ENCODE results near the gene GPR52. TPM values are rescaled to one million over a fixed set of nuclear protein-coding genes. Genes with fewer than 3 reads are reported as not detected.

The GPR52 gene
- total RNA-seq, 1 experiment from 2014 or later, result 0.90 TPM

DNA sequence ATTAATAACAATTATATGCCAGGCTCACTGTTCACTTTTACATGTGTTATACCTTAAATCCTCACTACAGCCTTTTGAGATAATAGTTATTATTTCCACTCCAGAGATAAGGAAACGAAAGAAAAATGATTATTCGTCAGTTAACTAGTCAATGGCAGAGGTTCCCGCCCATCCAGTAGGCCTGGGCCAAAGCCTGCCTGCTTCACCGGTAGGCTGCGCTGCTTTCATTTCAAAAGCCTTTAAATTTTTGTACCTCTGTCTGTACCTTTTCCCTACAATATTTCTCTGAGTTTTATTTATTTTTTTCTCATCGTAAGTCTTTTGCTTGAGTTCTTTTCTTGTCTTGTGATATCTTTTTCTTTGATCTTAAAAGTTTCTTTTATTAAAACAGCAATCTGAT is 3.6 kb downstream of the GPR52 start:
- no peaks in the 10 kb centered on the region for H3K36me3 ChIP-seq (ENCODE audit: insufficient read depth, low read length, poor library complexity, severe bottlenecking)
- H3K4me3 ChIP-seq (ENCODE audit: low read depth, low read length, poor library complexity, severe bottlenecking), result no peak overlapping the region
- no peaks in the 10 kb centered on the region for H3K9me3 ChIP-seq (ENCODE audit: low read depth, low read length, poor library complexity, severe bottlenecking)
- H3K27ac ChIP-seq (ENCODE audit: low read depth, low read length, poor library complexity, severe bottlenecking), result no peak overlapping the region
- TF ChIP-seq, protein P1, sequence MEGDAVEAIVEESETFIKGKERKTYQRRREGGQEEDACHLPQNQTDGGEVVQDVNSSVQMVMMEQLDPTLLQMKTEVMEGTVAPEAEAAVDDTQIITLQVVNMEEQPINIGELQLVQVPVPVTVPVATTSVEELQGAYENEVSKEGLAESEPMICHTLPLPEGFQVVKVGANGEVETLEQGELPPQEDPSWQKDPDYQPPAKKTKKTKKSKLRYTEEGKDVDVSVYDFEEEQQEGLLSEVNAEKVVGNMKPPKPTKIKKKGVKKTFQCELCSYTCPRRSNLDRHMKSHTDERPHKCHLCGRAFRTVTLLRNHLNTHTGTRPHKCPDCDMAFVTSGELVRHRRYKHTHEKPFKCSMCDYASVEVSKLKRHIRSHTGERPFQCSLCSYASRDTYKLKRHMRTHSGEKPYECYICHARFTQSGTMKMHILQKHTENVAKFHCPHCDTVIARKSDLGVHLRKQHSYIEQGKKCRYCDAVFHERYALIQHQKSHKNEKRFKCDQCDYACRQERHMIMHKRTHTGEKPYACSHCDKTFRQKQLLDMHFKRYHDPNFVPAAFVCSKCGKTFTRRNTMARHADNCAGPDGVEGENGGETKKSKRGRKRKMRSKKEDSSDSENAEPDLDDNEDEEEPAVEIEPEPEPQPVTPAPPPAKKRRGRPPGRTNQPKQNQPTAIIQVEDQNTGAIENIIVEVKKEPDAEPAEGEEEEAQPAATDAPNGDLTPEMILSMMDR (conservative IDR thresholded peaks at IDR 0.05; ENCODE audit: low read depth, low read length), result no peak
- TF ChIP-seq EZH2 (IDR thresholded peaks at IDR 0.05; ENCODE audit: borderline replicate concordance, low read depth, low read length, poor library complexity, severe bottlenecking), result no peak
- ChIA-PET POLR2A (ENCODE audit: low non-redundant PET) (no interaction called here), CTCF (no interaction called here)
- no peak for DNase-seq (ENCODE audit: low spot score)
- no peaks in the 10 kb centered on the region for H3K27me3 ChIP-seq (replicated peaks; ENCODE audit: insufficient read depth, low read depth, low read length, poor library complexity)
- no TSS peak for BruUV-seq (replicated peaks)
- intact Hi-C loops (cut with micrococcal nuclease; ENCODE audit: unreplicated experiment), result no loop called here
- no peaks in the 10 kb centered on the region for H3K4me1 ChIP-seq (ENCODE audit: insufficient read depth, low read length, poor library complexity, severe bottlenecking)

DNA sequence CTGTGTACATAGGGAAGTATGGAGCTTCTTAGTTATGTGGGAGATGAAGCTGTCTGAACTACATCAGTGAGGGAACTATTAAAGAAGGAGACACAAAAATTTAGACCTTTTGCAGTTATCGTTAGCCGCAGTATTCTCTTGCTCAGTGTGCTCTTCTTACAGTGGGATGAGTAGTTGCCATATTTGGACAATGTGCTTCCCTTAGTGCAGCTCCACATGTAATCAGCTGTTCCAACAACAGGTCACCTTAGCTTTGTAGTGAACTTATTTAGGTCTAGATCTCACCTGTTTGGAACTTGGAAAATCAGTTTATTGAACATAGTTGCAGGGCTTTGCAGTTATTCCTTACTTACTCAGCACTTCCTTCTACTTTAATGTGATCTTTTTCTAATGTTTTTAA is 18.1 kb downstream of the GPR52 start:
- intact Hi-C loops (cut with micrococcal nuclease; ENCODE audit: unreplicated experiment), result no loop called here
- POLR2A ChIA-PET (ENCODE audit: low non-redundant PET), result no interaction called here
- BruUV-seq (replicated peaks), result no TSS peak

DNA sequence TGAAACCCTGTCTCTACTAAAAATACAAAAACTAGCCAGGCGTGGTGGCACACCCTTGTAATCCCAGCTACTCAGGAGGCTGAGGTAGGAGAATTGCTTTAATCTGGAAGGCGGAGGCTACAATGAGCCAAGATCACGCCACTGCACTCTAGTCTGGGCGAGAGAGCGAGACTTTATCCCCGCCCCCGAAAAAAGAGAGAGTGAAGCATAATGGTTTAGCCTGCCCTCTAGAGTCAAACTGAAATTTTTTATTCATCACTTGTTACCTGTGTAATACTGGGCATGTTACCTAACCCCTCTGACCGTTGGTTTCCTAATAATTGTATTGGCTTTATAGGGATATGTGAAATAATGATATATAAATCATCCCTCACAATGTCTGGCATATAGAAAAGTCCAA is 18.8 kb downstream of the GPR52 start:
- no peaks in the 10 kb centered on the region for H3K36me3 ChIP-seq (ENCODE audit: insufficient read depth, low read length, poor library complexity, severe bottlenecking)
- no peaks in the 10 kb centered on the region for H3K9me3 ChIP-seq (ENCODE audit: low read depth, low read length, poor library complexity, severe bottlenecking)
- ChIA-PET CTCF (no interaction called here), POLR2A (ENCODE audit: low non-redundant PET) (no interaction called here)
- DNase-seq (ENCODE audit: low spot score), result no peak
- no peak overlapping the region for H3K27ac ChIP-seq (ENCODE audit: low read depth, low read length, poor library complexity, severe bottlenecking)
- no peak overlapping the region for H3K4me3 ChIP-seq (ENCODE audit: low read depth, low read length, poor library complexity, severe bottlenecking)
- BruUV-seq (replicated peaks), result no TSS peak
- no peak for TF ChIP-seq EZH2 (IDR thresholded peaks at IDR 0.05; ENCODE audit: borderline replicate concordance, low read depth, low read length, poor library complexity, severe bottlenecking)
- TF ChIP-seq, protein P1 (conservative IDR thresholded peaks at IDR 0.05; ENCODE audit: low read depth, low read length), result no peak
- H3K27me3 ChIP-seq (replicated peaks; ENCODE audit: insufficient read depth, low read depth, low read length, poor library complexity), result no peaks in the 10 kb centered on the region
- no peaks in the 10 kb centered on the region for H3K4me1 ChIP-seq (ENCODE audit: insufficient read depth, low read length, poor library complexity, severe bottlenecking)
- intact Hi-C loops (cut with micrococcal nuclease; ENCODE audit: unreplicated experiment), result no loop called here

More for the DNA sequence above, 18.1 kb downstream of the GPR52 start:
- no peaks in the 10 kb centered on the region for H3K9me3 ChIP-seq (ENCODE audit: low read depth, low read length, poor library complexity, severe bottlenecking)
- no peaks in the 10 kb centered on the region for H3K36me3 ChIP-seq (ENCODE audit: insufficient read depth, low read length, poor library complexity, severe bottlenecking)
- no peaks in the 10 kb centered on the region for H3K4me1 ChIP-seq (ENCODE audit: insufficient read depth, low read length, poor library complexity, severe bottlenecking)
- CTCF ChIA-PET, result no interaction called here
- no peak for DNase-seq (ENCODE audit: low spot score)
- TF ChIP-seq, protein P1 (conservative IDR thresholded peaks at IDR 0.05; ENCODE audit: low read depth, low read length), result no peak
- no peak for TF ChIP-seq EZH2 (IDR thresholded peaks at IDR 0.05; ENCODE audit: borderline replicate concordance, low read depth, low read length, poor library complexity, severe bottlenecking)
- no peak overlapping the region for H3K4me3 ChIP-seq (ENCODE audit: low read depth, low read length, poor library complexity, severe bottlenecking)
- no peak overlapping the region for H3K27ac ChIP-seq (ENCODE audit: low read depth, low read length, poor library complexity, severe bottlenecking)
- H3K27me3 ChIP-seq (replicated peaks; ENCODE audit: insufficient read depth, low read depth, low read length, poor library complexity), result no peaks in the 10 kb centered on the region

Measured in A673 (cell line).